GM23248 (cell line): ENCODE measurements around the gene GNG14. TPM values are rescaled to one million over a fixed set of nuclear protein-coding genes. Genes with fewer than 3 reads are reported as not detected.

ENCODE experiments used
- DNase-seq: peaks from one replicate; pipeline ENCODE4 v3.0.0-alpha.2; 2015
- H2AFZ ChIP-seq: fragments of 200-600 bp; sonication (generic); 2 replicates; pipeline ENCODE4 v1.6.1; 2016; ENCODE audit warnings: antibody characterized with exemption
- H3F3A ChIP-seq: fragments of 200-600 bp; sonication (generic); 2 replicates; pipeline ENCODE4 v1.6.1; 2016; ENCODE audit warnings: mild to moderate bottlenecking, antibody characterized with exemption, mixed run types; ENCODE audit not compliant: insufficient read depth
- H3K27ac ChIP-seq: fragments of 200-600 bp; sonication (generic); 2 replicates; pipeline ENCODE4 v1.5.1; 2016; ENCODE audit warnings: mild to moderate bottlenecking
- H3K27me3 ChIP-seq: fragments of 200-600 bp; sonication (generic); replicated peaks from 2 replicates; pipeline ENCODE4 v1.6.1; 2016; ENCODE audit warnings: mild to moderate bottlenecking; ENCODE audit not compliant: insufficient read depth
- H3K36me3 ChIP-seq: fragments of 200-600 bp; sonication (generic); 2 replicates; pipeline ENCODE4 v1.6.1; 2016; ENCODE audit warnings: low read depth, mild to moderate bottlenecking
- H3K4me1 ChIP-seq: fragments of 200-600 bp; sonication (generic); 2 replicates; pipeline ENCODE4 v1.6.1; 2016; ENCODE audit warnings: mild to moderate bottlenecking; ENCODE audit not compliant: insufficient read depth
- H3K4me2 ChIP-seq: fragments of 200-600 bp; sonication (generic); one replicate; pipeline ENCODE4 v1.6.1; 2016; ENCODE audit warnings: mild to moderate bottlenecking; ENCODE audit not compliant: unreplicated experiment
- H3K4me3 ChIP-seq: fragments of 200-600 bp; sonication (generic); 2 replicates; pipeline ENCODE4 v1.5.1; 2016; ENCODE audit warnings: mild to moderate bottlenecking
- H3K79me2 ChIP-seq: fragments of 200-600 bp; sonication (generic); 2 replicates; pipeline ENCODE4 v1.6.1; 2016; ENCODE audit warnings: mild to moderate bottlenecking; ENCODE audit not compliant: insufficient read depth
- H3K9ac ChIP-seq: fragments of 200-600 bp; sonication (generic); 2 replicates; pipeline ENCODE4 v1.6.1; 2016; ENCODE audit warnings: mild to moderate bottlenecking
- H3K9me2 ChIP-seq: fragments of 200-600 bp; sonication (generic); 2 replicates; pipeline ENCODE4 v1.6.1; 2016; ENCODE audit warnings: mixed run types, mild to moderate bottlenecking, moderate library complexity; ENCODE audit not compliant: insufficient read depth
- H3K9me3 ChIP-seq: fragments of 200-600 bp; sonication (generic); one replicate; pipeline ENCODE4 v1.6.1; 2017; ENCODE audit warnings: low read depth
- H4K20me1 ChIP-seq: fragments of 200-600 bp; sonication (generic); 2 replicates; pipeline ENCODE4 v1.6.0; 2016; ENCODE audit not compliant: insufficient read depth
- EZH2 ChIP-seq: fragments of 200-600 bp; sonication (generic); IDR thresholded peaks from 2 replicates; pipeline ENCODE4 v1.6.1; 2018; ENCODE audit warnings: antibody characterized with exemption, mild to moderate bottlenecking; ENCODE audit not compliant: insufficient read depth, poor library complexity, severe bottlenecking
- EZH2phosphoT487 ChIP-seq: fragments of 200-600 bp; sonication (generic); IDR thresholded peaks from 2 replicates; pipeline ENCODE4 v1.6.1; 2018; ENCODE audit warnings: antibody characterized with exemption, moderate library complexity, mild to moderate bottlenecking, low read depth; ENCODE audit not compliant: insufficient read depth
- WGBS, 2 experiments: methylation state at CpG; one replicate each; pipeline ENCODE4 v1.1.6; 2015 to 2017; ENCODE audit warnings: low lambda C conversion rate in 2 of 2, low coverage in 1 of 2; ENCODE audit errors: missing lambda C conversion rate in 2 of 2; 5-methylcytosine and 5-hydroxymethylcytosine counted together
- in situ Hi-C: fragments of 300-500 bp; cut with MboI; formaldehyde crosslinking; loops from 2 replicates; pipeline ENCODE4 v1.15.0; 2020
- polyA plus RNA-seq: library from polyadenylated mRNA; unstranded; fragments of >200 nt; fragmentation: Nextera tagmentation; extraction: Ambion mirVana; gene quantifications from 2 replicates; pipeline ENCODE4 v1.2.1, GENCODE V29; 2016
- total RNA-seq: library from RNA; depleted of rRNA; stranded (reverse); fragments of >200 nt; shearing (Covaris generic); gene quantifications from 2 replicates; pipeline ENCODE4 v1.2.3, GENCODE V29; 2014

GNG14 gene
- total and polyA plus RNA-seq, 2 experiments from 2014 or later: not detected

DNA sequence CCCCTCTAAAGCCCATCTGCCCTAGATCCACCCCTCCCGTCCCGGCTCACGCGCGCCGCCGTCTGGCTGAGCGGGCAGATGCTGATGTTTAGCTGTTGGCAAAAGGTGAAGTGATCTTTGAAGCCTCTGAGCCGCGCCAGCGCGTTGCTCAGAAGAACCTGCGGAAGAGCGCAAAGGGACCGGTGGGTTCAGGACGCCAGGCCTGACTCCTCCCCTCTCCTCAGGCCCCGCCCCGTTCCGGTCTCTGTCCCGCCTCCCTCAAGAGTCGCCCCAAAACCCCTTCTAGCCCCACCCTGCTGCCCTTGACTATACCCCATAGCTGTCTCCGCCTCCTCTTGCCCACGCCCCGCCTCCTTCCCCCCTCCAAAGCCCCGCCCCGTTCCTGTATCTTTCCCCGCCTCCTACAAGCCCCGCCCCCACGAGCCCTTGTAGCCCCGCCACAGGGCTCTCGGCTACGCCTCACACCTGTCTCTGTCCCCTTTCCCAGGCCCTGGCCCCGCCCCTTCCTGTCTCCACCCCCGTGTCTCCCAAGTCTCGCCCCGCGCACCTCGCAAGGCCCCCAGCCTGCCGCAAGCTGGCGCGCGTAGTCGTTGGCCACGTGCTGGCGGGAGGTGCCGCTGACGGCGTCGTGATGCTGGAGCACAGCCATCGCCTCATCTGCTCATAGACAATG, 30.8 kb upstream of the GNG14 start:
- 60 to 64% methylated on average over 30 to 50 of the region's 50 CpGs for WGBS, 2 experiments
- Histone ChIP-seq H3K9ac (no peak overlapping the region), H3F3A (no peaks in the 10 kb centered on the region), H2AFZ (no peak overlapping the region), H3K9me3 (no peaks in the 10 kb centered on the region), H4K20me1 (no peaks in the 10 kb centered on the region), H3K9me2 (no peaks in the 10 kb centered on the region), H3K79me2 (no peaks in the 10 kb centered on the region), H3K27ac (no peak overlapping the region), H3K36me3 (peaks cover 6% of the 10 kb centered on the region; the same call in 1 of the 2 replicates), H3K4me3 (no peak overlapping the region), H3K27me3 (no peaks in the 10 kb centered on the region), H3K4me2 (no peak overlapping the region), H3K4me1 (no peaks in the 10 kb centered on the region)
- TF ChIP-seq EZH2phosphoT487 (no peak), EZH2 (no peak)
- peak; percentile 39 for DNase-seq
- in situ Hi-C loops: no loop called here

DNA sequence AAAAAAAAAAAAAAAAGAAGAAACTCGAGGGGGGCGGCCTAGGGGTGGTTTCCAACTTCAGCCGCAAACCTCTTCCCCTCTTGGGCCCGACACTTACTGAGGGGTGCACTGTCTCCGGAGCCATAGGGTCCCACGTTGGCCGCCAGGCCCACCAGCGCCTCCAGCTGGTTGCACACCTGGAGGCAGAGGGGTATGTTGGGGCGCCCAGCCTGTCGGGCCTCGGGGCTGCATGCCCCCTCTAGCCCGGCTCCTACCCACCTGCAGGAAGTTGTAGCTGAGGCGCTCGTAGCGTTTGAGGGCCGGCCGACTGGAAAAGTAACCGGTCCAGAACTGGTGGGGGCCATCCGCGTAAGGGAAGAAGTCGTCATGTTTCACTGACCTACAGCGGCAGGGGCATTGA, 29.8 kb upstream of the GNG14 start:
- in situ Hi-C loops: no loop called here

DNA sequence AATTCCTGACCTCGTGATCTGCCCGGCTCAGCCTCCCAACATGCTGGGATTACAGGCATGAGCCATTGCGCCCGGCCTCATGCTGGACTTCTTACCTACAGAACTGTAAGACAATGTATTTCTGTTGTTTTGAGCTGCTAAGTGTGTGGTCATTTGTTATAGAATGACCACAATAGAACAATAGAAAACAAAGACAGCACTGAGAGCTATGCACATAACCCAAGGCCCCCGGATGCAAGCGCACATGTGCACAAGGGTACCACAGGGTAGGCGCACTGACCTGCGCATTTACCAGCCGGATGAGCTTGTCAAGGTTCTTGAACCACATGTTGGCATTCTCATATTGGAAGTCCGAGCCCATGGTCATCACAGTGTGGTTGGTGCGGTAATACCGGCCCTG, 26.8 kb upstream of the GNG14 start:
- Histone ChIP-seq H3K9me2 (no peaks in the 10 kb centered on the region), H3K4me3 (no peak overlapping the region), H2AFZ (no peak overlapping the region), H3F3A (no peaks in the 10 kb centered on the region), H3K9me3 (no peaks in the 10 kb centered on the region), H4K20me1 (no peaks in the 10 kb centered on the region), H3K4me1 (no peaks in the 10 kb centered on the region), H3K79me2 (peaks cover 8% of the 10 kb centered on the region), H3K27ac (no peak overlapping the region), H3K4me2 (no peak overlapping the region), H3K36me3 (no peaks in the 10 kb centered on the region; the same call in 1 of the 2 replicates), H3K27me3 (no peaks in the 10 kb centered on the region), H3K9ac (no peak overlapping the region)
- WGBS, 2 experiments: 88 to 89% methylated on average over 12 of the region's 12 CpGs
- no peak for DNase-seq
- TF ChIP-seq EZH2phosphoT487: no peak
- TF ChIP-seq EZH2: no peak
- in situ Hi-C loops: no loop called here

More for the DNA sequence above, 29.8 kb upstream of the GNG14 start:
- no peak for DNase-seq
- Histone ChIP-seq H3K4me1 (no peaks in the 10 kb centered on the region), H3K27me3 (no peaks in the 10 kb centered on the region), H3K4me3 (no peak overlapping the region), H4K20me1 (no peaks in the 10 kb centered on the region), H3F3A (no peaks in the 10 kb centered on the region), H2AFZ (no peak overlapping the region), H3K9me3 (no peaks in the 10 kb centered on the region), H3K4me2 (no peak overlapping the region), H3K36me3 (peaks cover 6% of the 10 kb centered on the region; the same call in 1 of the 2 replicates), H3K79me2 (no peaks in the 10 kb centered on the region), H3K27ac (no peak overlapping the region), H3K9me2 (no peaks in the 10 kb centered on the region), H3K9ac (no peak overlapping the region)
- TF ChIP-seq EZH2phosphoT487 (no peak), EZH2 (no peak)
- 91 to 99% methylated on average over 19 to 22 of the region's 22 CpGs for WGBS, 2 experiments

DNA sequence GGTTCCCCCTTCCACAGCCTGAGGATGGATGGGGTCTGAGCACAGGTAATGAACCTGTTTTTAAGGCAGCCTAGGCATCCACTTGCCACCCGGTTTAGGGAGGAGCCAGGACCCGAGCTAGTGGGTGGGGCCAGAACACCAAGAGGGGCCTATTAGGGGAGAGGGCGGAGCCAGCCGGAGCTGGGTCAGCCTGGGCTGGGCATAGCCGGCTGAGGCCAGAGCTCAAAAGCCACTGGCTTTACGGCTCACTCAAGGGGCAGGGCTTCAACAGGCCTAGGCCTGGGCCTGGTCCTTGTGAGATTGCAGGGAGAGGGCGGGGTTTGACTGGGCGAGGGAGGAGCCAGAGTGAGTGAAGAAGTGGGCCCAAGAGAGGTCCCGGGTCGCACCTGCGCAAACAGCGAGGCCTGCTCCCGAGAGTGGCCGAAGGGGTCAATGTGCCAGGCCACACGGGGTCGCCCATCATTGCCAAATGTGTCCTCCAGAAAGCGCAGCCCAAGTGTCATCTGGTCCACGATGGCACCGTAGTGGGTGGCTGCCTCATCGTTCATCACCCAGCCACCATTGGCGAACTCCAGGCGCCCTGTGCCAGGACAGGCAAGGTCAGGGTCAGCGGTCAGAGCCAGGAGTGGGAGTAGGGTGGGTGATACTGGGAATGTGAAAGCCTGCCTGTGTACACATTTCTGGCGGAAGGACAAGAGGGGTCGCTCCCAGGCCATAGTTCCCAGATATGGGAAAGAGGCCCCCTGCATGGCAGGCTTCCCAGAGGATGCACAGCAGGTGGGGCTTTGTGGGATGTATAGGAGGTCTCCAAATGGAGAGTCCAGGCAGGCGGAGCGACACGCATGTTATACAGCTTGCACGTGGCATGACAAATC, 23.2 kb upstream of the GNG14 start:
- DNase-seq: peak; percentile 26

More for the DNA sequence above, 23.2 kb upstream of the GNG14 start:
- H3K4me3 ChIP-seq: no peak overlapping the region
- WGBS, 2 experiments: 86 to 88% methylated on average over 29 of the region's 29 CpGs
- H3K9me2 ChIP-seq: no peaks in the 10 kb centered on the region
- H4K20me1 ChIP-seq: no peaks in the 10 kb centered on the region
- no peaks in the 10 kb centered on the region for H3K9me3 ChIP-seq
- in situ Hi-C loops: no loop called here
- H3K4me2 ChIP-seq: no peak overlapping the region
- peaks cover 6% of the 10 kb centered on the region; the same call in 1 of the 2 replicates for H3F3A ChIP-seq
- no peak overlapping the region for H2AFZ ChIP-seq
- peaks cover 16% of the 10 kb centered on the region for H3K4me1 ChIP-seq
- no peak overlapping the region for H3K27ac ChIP-seq
- no peaks in the 10 kb centered on the region for H3K27me3 ChIP-seq
- peaks cover 37% of the 10 kb centered on the region for H3K79me2 ChIP-seq
- TF ChIP-seq EZH2phosphoT487: no peak
- TF ChIP-seq EZH2: no peak
- H3K36me3 ChIP-seq: no peaks in the 10 kb centered on the region
- H3K9ac ChIP-seq: no peak overlapping the region
